HG03354 (cell line): ENCODE measurements around the gene ASAP3.

Source experiments
- ATAC-seq: cut with Tn5 transposase; IDR thresholded peaks from one replicate; pipeline ENCODE4 v1.9.1; 2021; ENCODE audit warnings: mild to moderate bottlenecking; ENCODE audit not compliant: unreplicated experiment, poor library complexity, severe bottlenecking

ASAP3 gene

DNA sequence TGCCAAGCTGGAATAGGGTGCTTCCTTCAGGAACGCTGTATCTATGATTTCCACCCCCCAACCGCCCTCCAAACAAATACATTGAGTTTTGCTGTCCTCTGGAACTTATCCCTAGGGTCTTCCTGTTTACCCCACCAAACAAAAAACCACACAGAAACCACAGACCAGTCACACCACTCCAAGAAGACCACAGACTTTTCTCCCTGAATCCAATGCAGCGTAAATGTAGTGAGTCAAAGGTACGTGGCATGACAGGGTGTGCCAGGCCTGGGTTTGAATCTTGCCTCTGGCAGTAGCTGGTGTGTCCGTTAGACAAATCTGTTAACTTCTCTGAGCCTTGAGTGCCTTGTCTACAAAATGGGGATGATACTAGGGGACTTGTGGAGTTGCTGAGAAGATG is 27.8 kb downstream of the ASAP3 start:
- no peak for ATAC-seq

DNA sequence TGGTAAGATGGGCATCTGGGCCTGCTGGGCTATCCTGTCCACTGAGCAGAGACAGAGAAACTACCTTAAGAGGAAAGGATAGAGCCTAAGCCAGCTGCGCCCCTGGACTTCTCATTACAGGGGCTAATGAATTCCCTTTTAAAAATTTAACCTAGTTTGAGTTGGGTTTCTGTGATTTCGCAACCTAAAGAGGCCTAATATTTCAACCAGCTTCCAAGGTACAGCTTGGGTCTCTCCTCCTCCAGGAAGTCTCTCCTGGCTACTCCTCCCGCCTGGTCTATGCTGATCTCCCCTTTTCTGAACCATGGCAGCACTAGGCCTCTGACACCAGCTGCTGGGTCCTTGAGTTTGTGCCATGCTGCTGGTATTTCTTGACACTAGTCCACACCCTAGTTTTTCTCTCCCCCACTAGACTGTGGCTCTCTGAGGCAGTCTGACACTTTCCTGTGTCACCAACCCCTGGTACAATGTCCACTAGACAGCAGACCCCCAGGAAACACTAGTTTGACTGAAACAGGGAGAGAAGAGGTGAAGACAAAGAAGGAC is 30.5 kb downstream of the ASAP3 start:
- no peak for ATAC-seq

DNA sequence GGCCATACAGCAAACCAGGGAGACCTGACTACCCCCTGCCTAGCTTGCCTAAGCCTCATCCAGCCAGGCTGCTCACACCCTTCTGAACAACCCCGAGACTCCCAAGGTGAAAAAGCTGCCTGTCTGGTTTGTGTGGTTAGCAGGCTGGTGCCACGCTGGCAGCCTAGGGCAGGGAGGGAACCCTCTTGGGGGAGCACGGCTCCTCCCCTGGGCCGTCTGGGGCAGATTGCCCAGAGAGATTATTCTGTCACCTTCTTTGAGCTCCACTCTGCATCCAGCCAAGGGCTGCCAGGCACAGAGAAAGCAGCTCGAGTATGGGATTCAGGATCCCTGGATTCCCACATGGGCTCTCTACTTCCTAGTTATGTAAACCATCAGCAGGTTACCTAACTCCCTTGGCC is 32.0 kb downstream of the ASAP3 start:
- no peak for ATAC-seq

DNA sequence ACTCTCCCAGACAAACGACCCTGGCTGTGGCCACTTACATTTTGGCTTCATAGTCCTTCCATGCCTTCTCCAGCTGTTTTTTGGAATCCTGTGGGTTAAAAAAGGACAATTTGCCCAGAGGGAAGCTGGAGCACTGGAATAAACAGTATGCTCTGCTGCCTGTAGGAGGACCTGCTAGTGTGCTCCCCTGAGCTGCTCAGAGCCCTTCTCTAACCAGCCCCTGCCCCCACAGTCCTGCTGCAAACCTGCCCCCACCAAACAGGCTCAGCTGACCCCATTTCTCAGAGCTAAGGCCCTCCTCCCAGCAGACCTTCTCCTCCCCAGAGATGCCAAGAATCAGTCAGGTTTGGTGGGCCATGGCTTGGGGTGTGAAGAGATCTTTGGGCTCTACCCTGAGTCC is 32.5 kb downstream of the ASAP3 start:
- ATAC-seq: no peak

GRCh38 chr1:23450894-23451293 is 33.1 kb downstream of the ASAP3 start:
- ATAC-seq: no peak

GRCh38 chr1:23449958-23450357 is 34.0 kb downstream of the ASAP3 start:
- no peak for ATAC-seq

DNA sequence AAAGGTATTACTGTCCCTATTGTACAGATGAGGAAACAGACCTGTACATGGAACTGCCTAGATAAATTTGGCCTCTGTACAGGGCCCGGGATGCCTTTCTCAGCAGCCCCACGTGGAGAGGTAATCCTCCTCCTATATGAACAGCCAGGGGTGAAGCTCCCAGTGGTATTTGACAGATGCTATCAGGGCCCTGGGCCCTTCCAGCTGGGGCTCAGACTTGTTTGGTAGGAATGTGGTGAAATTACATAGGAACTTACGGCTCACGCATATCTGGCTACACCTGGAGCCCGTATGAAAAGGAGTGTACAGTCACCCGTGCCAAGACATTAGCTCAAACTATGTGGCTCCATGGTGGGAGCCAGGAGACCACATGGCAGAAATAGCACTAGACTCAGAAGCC is 34.7 kb downstream of the ASAP3 start:
- no peak for ATAC-seq

DNA sequence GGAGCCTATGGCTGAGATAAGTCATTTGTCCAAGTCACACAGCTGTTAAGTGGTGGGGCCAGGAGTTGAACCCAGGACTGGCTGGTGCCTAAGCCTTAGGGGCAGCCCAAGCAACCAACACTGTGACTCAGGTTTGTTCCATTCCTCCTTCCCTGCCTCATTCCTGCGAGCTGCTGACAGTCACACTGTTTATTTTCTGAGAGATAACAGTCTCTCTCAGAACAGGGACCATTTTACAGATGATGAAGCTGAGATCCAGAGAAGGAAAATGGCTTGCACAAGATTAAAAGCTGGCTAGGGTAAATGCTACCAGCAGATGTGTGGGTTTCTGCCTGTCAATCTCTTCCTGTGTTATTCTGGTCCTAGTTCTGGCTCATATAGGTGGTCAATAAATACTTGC is 35.1 kb downstream of the ASAP3 start:
- ATAC-seq: no peak

- no peak for ATAC-seq
Observed at GRCh38 chr1:23446661-23447310, 37.2 kb downstream of the ASAP3 start.

GRCh38 chr1:23444596-23445390 is 39.2 kb downstream of the ASAP3 start:
- ATAC-seq: no peak

- no peak for ATAC-seq
Observed at GRCh38 chr1:23444104-23444533, 39.9 kb downstream of the ASAP3 start.

DNA sequence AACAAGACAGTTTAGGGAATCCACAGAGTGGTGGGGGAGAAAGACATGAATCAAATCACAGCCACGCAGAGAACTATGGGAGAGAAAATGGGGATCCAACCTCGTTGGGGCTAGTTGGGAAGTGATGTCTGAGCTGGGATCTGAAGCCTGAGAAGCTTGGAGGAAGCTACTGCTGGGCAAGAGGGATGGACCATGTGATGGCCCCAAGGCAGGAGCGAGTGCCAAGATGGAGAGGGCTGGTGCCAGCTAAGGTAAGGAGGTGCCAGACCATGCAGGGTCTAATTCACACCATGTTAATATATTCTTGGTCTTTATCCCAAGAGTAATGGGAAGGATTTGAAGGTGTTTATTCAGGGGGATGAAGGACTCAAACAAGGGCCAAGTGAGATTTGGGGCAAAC is 41.2 kb downstream of the ASAP3 start:
- ATAC-seq: no peak

DNA sequence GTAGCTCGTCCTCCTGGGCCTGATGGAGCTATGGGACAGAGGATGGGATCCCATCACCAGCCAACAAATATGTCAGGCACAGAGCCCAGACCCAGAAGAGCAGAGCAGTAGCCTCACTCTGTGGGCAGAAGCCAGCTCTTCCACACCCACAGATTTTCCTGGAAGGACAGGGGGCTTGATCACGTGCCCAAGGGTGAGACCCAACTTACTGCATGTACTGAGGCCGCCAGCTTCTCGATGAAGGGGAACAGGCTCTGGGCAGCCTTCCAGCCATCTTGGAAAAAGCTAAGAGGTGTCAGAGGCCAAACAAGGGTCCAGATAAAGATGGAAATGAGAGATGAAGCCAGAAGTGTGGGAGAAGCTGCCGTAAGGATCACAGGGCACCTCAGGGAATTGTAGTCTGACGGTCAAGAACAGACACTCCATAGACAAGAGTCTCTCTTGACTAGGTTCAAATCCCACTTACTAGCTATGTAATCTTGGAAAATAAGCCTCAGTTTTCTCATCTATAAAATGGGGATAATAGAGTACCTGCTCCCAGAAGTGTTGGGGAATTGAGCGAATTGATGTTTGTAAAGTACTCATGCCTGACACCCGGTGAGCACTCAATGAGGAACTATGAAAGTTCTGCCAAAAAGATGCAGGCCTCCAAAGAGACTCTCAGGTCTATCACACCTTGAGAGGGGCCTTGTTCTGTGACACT is 42.4 kb downstream of the ASAP3 start:
- ATAC-seq: no peak

DNA sequence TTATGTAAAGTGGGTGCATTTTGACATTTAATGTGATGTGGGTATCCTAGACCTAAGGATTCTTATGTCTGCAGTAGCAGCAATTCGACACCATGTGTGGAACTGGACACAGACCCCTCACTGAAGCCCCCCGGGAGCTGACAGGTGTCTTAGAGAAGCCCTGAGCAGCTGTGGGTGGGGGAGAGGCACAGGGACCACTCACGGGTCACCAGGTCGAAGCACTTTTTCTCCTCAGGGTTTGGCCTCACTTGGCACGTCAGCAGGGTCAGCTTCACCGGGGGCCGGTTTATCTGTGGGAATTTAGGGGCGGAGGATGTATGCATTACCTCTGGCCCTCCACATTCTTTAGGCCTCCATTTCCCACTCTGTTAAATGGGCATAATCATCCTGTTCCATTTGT is 45.4 kb downstream of the ASAP3 start:
- no peak for ATAC-seq

GRCh38 chr1:23437355-23437664 is 46.7 kb downstream of the ASAP3 start:
- no peak for ATAC-seq

- no peak for ATAC-seq
Observed at GRCh38 chr1:23436520-23437354, 47.2 kb downstream of the ASAP3 start.

- no peak for ATAC-seq
Observed at GRCh38 chr1:23434260-23434775, 49.7 kb downstream of the ASAP3 start.

DNA sequence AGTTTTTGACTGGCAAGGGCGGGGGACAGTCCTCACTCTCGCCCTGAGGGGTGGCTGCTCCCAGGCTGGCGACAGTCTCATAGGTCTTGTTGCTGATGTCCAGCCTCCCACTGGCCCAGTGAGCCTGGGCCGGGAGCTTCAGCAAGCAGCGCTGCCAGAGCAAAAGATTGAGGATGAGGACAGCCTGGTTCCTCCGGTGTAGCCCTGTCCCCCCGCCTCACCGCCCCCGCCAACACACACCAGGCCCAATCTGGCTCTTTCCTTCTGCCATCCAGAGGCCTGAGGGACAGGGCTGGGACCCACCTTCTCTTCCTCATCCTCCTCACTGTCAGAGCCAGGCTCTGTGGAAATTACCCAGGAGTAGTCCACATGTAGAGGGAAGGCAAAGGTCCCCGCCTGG is 50.9 kb downstream of the ASAP3 start:
- ATAC-seq: no peak

DNA sequence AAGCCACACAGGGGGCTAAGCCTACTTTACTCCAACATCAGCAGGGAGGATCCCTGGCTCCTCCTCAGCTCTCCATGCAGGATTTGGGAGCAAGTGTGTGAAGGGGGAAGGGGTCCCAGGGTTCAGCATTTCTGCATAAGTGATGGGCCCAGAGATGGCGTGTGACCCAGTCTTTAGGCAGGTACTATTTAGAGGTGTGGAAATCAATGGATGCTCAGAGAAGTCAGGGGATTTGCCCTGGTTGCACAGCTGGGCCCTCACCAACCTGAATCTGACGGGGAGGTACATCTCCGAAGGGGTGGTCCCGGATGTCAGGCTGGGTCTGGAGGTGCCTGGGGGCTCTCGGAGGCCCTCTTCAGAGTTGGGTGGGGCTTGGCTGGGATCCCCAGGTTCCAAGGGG is 52.5 kb downstream of the ASAP3 start:
- no peak for ATAC-seq

- ATAC-seq: no peak
Observed at GRCh38 chr1:23430803-23431202, 53.2 kb downstream of the ASAP3 start.
